Coronary artery (tissue), 2 donors: ENCODE results near the gene S100A6.

Experiments used
- DNase-seq: peaks from one replicate; pipeline ENCODE4 v3.0.0-alpha.2; 2017; ENCODE audit warnings: low spot score
- H3K27ac ChIP-seq, 2 donors: fragments of 200-600 bp; sonication (generic); one replicate each; pipeline ENCODE4 v1.5.1; 2016 to 2019
- H3K4me3 ChIP-seq: fragments of 200-600 bp; sonication (generic); 2 replicates; pipeline ENCODE4 v1.5.1; 2016; ENCODE audit warnings: mild to moderate bottlenecking, moderate library complexity
- CTCF ChIP-seq: fragments of 200-600 bp; sonication (generic); IDR thresholded peaks from one replicate; pipeline ENCODE4 v1.5.1; 2019; ENCODE audit warnings: antibody characterized with exemption

Gene S100A6

GRCh38 chr1:153536671-153537375 is 1.0 kb upstream of the S100A6 start:
- TF ChIP-seq CTCF, result no peak
- no peak for DNase-seq
- peak overlapping the region; percentile 90 for H3K4me3 ChIP-seq
- peak overlapping the region; percentile 98 to 99 for H3K27ac ChIP-seq

- Histone ChIP-seq H3K4me3 (peak overlapping the region; percentile 90), H3K27ac (peak overlapping the region; percentile 98 to 99)
- no peak for TF ChIP-seq CTCF
- DNase-seq, result peak; percentile 96
Measured at GRCh38 chr1:153536012-153536670, 350 bp upstream of the S100A6 start.

- no peak for DNase-seq
- no peak for TF ChIP-seq CTCF
Measured at GRCh38 chr1:153534925-153535241, 908 bp downstream of the S100A6 start.

GRCh38 chr1:153534226-153534924 is 1.4 kb downstream of the S100A6 start:
- DNase-seq, result no peak
- H3K4me3 ChIP-seq, result peak overlapping the region; percentile 90
- no peak for TF ChIP-seq CTCF

More at GRCh38 chr1:153534925-153535241, 908 bp downstream of the S100A6 start:
- peak overlapping the region; percentile 98 to 99 for H3K27ac ChIP-seq
- H3K4me3 ChIP-seq, result peak overlapping the region; percentile 90

GRCh38 chr1:153533689-153534201 is 2.0 kb downstream of the S100A6 start:
- peak; percentile 88 for DNase-seq
- no peak for TF ChIP-seq CTCF
- peak overlapping the region; percentile 98 to 99 for H3K27ac ChIP-seq
- peak overlapping the region; percentile 90 for H3K4me3 ChIP-seq

More at GRCh38 chr1:153534226-153534924, 1.4 kb downstream of the S100A6 start:
- peak overlapping the region; percentile 98 to 99 for H3K27ac ChIP-seq

- peak; percentile 71 for TF ChIP-seq CTCF
- H3K4me3 ChIP-seq, result peak overlapping the region; percentile 90
- DNase-seq, result peak; percentile 93
- peak overlapping the region; percentile 98 to 99 for H3K27ac ChIP-seq
Measured at GRCh38 chr1:153532769-153533599, 2.8 kb downstream of the S100A6 start.
